GM23338 (cell line): ENCODE results near the gene SH3BP4. TPM values are rescaled to one million over a fixed set of nuclear protein-coding genes. Genes with fewer than 3 reads are reported as not detected.

Experiments used
- ATAC-seq: fragments of 200-7000 bp; cut with Tn5 transposase; 3 replicates; pipeline ENCODE4 v1.9.1; 2020
- DNase-seq: peaks from one replicate; pipeline ENCODE4 v3.0.0-alpha.2; 2015; ENCODE audit warnings: low spot score
- H2AFZ ChIP-seq: fragments of 200-600 bp; sonication (generic); 2 replicates; pipeline ENCODE4 v1.8.0; 2016; ENCODE audit warnings: antibody characterized with exemption, mild to moderate bottlenecking, moderate library complexity
- H3F3A ChIP-seq: fragments of 200-600 bp; sonication (generic); replicated peaks from 2 replicates; pipeline ENCODE4 v1.8.0; 2017; ENCODE audit warnings: antibody characterized with exemption, mixed run types, low read depth
- H3K27ac ChIP-seq: fragments of 200-600 bp; sonication (generic); 2 replicates; pipeline ENCODE4 v1.6.1; 2016; ENCODE audit warnings: low read depth
- H3K27me3 ChIP-seq: fragments of 200-600 bp; sonication (generic); 2 replicates; pipeline ENCODE4 v1.8.0; 2016; ENCODE audit warnings: mild to moderate bottlenecking, mixed run types, moderate library complexity; ENCODE audit not compliant: insufficient read depth
- H3K36me3 ChIP-seq: fragments of 200-600 bp; sonication (generic); 2 replicates; pipeline ENCODE4 v1.8.0; 2016; ENCODE audit warnings: mild to moderate bottlenecking; ENCODE audit not compliant: insufficient read depth
- H3K4me1 ChIP-seq: fragments of 200-600 bp; sonication (generic); 2 replicates; pipeline ENCODE4 v1.8.0; 2016; ENCODE audit warnings: mild to moderate bottlenecking, moderate library complexity; ENCODE audit not compliant: insufficient read depth
- H3K4me2 ChIP-seq: fragments of 200-600 bp; sonication (generic); 2 replicates; pipeline ENCODE4 v1.7.1; 2017; ENCODE audit warnings: mixed run types
- H3K4me3 ChIP-seq: fragments of 200-600 bp; sonication (generic); 2 replicates; pipeline ENCODE4 v1.6.1; 2016; ENCODE audit warnings: mixed run types
- H3K79me2 ChIP-seq: fragments of 200-600 bp; sonication (generic); replicated peaks from 2 replicates; pipeline ENCODE4 v1.8.0; 2017; ENCODE audit warnings: mild to moderate bottlenecking; ENCODE audit not compliant: insufficient read depth
- H3K9me2 ChIP-seq: fragments of 200-600 bp; sonication (generic); 2 replicates; pipeline ENCODE4 v1.8.0; 2017; ENCODE audit not compliant: insufficient read depth
- H4K20me1 ChIP-seq: fragments of 200-600 bp; sonication (generic); replicated peaks from 2 replicates; pipeline ENCODE4 v1.8.0; 2017; ENCODE audit warnings: mild to moderate bottlenecking; ENCODE audit not compliant: insufficient read depth
- H3K27ac Mint-ChIP-seq: 2 replicates; pipeline ENCODE4 v1.8.0; 2020; ENCODE audit warnings: inconsistent platforms, mild to moderate bottlenecking, moderate library complexity, mixed read lengths
- H3K27me3 Mint-ChIP-seq: 3 replicates; pipeline ENCODE4 v1.8.0; 2022; ENCODE audit warnings: low read depth, mild to moderate bottlenecking, moderate library complexity, mixed read lengths, inconsistent platforms; ENCODE audit not compliant: insufficient read depth, poor library complexity
- H3K36me3 Mint-ChIP-seq: 3 replicates; pipeline ENCODE4 v1.8.0; 2021; ENCODE audit warnings: low read depth, mild to moderate bottlenecking, inconsistent platforms, moderate library complexity, mixed read lengths
- H3K4me1 Mint-ChIP-seq: 3 replicates; pipeline ENCODE4 v1.8.0; 2020; ENCODE audit warnings: mild to moderate bottlenecking, inconsistent platforms, mixed read lengths
- H3K4me3 Mint-ChIP-seq: 3 replicates; pipeline ENCODE4 v1.8.0; 2021; ENCODE audit warnings: moderate library complexity, mild to moderate bottlenecking, inconsistent platforms, mixed read lengths
- H3K9me3 Mint-ChIP-seq: 3 replicates; pipeline ENCODE4 v1.8.0; 2020; ENCODE audit warnings: moderate library complexity, mild to moderate bottlenecking, inconsistent platforms, mixed read lengths
- EZH2phosphoT487 ChIP-seq: fragments of 200-600 bp; sonication (generic); IDR thresholded peaks from one replicate; pipeline ENCODE4 v1.8.1; 2018; ENCODE audit warnings: antibody characterized with exemption; ENCODE audit not compliant: unreplicated experiment
- ZNF114 ChIP-seq: fragments of 250-450 bp; sonication (Bioruptor Pico); IDR thresholded peaks from 2 replicates; pipeline ENCODE4 v1.5.0; 2020; ENCODE audit warnings: mild to moderate bottlenecking, moderate library complexity
- ZNF462 ChIP-seq: fragments of 250-450 bp; sonication (Bioruptor Pico); IDR thresholded peaks from 2 replicates; pipeline ENCODE4 v1.5.0; 2020; ENCODE audit warnings: mild to moderate bottlenecking, moderate library complexity
- polyA plus RNA-seq: library from polyadenylated mRNA; unstranded; fragments of >200 nt; fragmentation: Nextera tagmentation; extraction: Ambion mirVana; gene quantifications from 2 replicates; pipeline ENCODE4 v1.2.1, GENCODE V29; 2016
- total RNA-seq: library from RNA; depleted of rRNA; stranded (reverse); fragments of >200 nt; shearing (Covaris generic); gene quantifications from 2 replicates; pipeline ENCODE4 v1.2.3, GENCODE V29; 2014

Gene SH3BP4
- total and polyA plus RNA-seq, 2 experiments from 2014 or later = 15.6 to 50.9 TPM

GRCh38 chr2:235010117-235010714 is 58.4 kb downstream of the SH3BP4 start (continued):
- no peak for TF ChIP-seq ZNF462 (CRISPR knock-in tag)
- no peak for TF ChIP-seq ZNF114 (CRISPR knock-in tag)

GRCh38 chr2:235011607-235011928 is 59.8 kb downstream of the SH3BP4 start:
- DNase-seq = peak; percentile 72
- peaks cover 93% of the 10 kb centered on the region for H3K79me2 ChIP-seq
- H3K27me3 ChIP-seq = no peaks in the 10 kb centered on the region
- H3K27ac ChIP-seq = no peak overlapping the region
- H2AFZ ChIP-seq = no peak overlapping the region
- ATAC-seq = peak; percentile 77
- H3K4me2 ChIP-seq = peak overlapping the region; percentile 33; the same call in 1 of the 2 replicates
- peaks cover 6% of the 10 kb centered on the region; the same call in 1 of the 2 replicates for H4K20me1 ChIP-seq
- peaks cover 3% of the 10 kb centered on the region; the same call in 2 of the 3 replicates for H3K9me3 Mint-ChIP-seq
- no peaks in the 10 kb centered on the region for H3K9me2 ChIP-seq
- H3K27me3 Mint-ChIP-seq = no peaks in the 10 kb centered on the region
- peak overlapping the region; percentile 15; the same call in 1 of the 3 replicates for H3K4me3 Mint-ChIP-seq
- H3K36me3 Mint-ChIP-seq = peaks cover 19% of the 10 kb centered on the region
- no peaks in the 10 kb centered on the region for H3F3A ChIP-seq
- TF ChIP-seq ZNF462 (CRISPR knock-in tag) (peak; percentile 77), EZH2phosphoT487 (no peak)
- no peaks in the 10 kb centered on the region for H3K36me3 ChIP-seq
- peak overlapping the region; percentile 21; the same call in 1 of the 2 replicates for H3K27ac Mint-ChIP-seq
- H3K4me3 ChIP-seq = no peak overlapping the region
- H3K4me1 ChIP-seq = peaks cover 35% of the 10 kb centered on the region
- peaks cover 57% of the 10 kb centered on the region for H3K4me1 Mint-ChIP-seq
